H7 (cell line): ENCODE results near the gene TTC1. TPM values are rescaled to one million over a fixed set of nuclear protein-coding genes. Genes with fewer than 3 reads are reported as not detected.
A peak's percentile ranks its signal among the peaks of the same experiment; 100 is the strongest.
"Not testable (repeated sequence)": the region's sequence is repeated elsewhere in the genome, so short reads cannot be mapped to it uniquely, and the experiment has no call there.

Experiments used
- DNase-seq: peaks from one replicate; pipeline ENCODE4 v3.0.0; 2012
- H3K27me3 ChIP-seq: 2 replicates; pipeline ENCODE4 v1.6.0; 2011; ENCODE audit warnings: mild to moderate bottlenecking, low read length; ENCODE audit not compliant: control insufficient read depth, insufficient read depth
- H3K36me3 ChIP-seq: replicated peaks from 2 replicates; pipeline ENCODE4 v1.5.1; 2011; ENCODE audit warnings: low read length; ENCODE audit not compliant: control insufficient read depth, insufficient read depth
- H3K4me3 ChIP-seq: 2 replicates; pipeline ENCODE4 v1.5.1; 2011; ENCODE audit warnings: low read depth, mild to moderate bottlenecking, control low read depth, low read length, moderate library complexity; ENCODE audit not compliant: insufficient read depth
- total RNA-seq: library from RNA; depleted of rRNA; stranded (reverse); fragments of >200 nt; shearing (Covaris generic); gene quantifications from 2 replicates; pipeline ENCODE4 v1.2.3, GENCODE V29; 2014

TTC1 gene
- total RNA-seq, 1 experiment from 2014 or later = 57.4 TPM

DNA sequence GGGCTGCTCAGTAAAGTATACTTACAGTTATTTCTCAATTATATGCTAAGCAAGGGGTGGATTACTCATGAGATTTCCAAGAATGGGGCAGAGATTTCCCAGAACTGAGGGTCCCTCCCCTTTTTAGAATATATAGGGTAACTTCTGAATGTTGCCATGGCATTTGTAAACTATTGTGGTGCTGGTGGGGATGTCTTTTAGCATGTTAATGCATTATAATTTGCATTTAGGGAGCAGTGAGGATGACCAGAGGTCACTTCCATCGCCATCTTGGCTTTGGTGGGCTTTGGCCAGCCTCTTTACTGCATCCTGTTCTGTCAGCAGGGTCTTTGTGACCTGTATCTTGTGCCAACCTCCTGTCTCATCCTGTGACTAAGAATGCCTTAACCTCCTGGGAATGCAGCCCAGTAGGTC lies 35.5 kb downstream of the TTC1 start:
- no peak for DNase-seq
- H3K36me3 ChIP-seq = peaks cover 2% of the 10 kb centered on the region
- no peak overlapping the region for H3K4me3 ChIP-seq
- H3K27me3 ChIP-seq = no peaks in the 10 kb centered on the region

- no peak for DNase-seq
- H3K4me3 ChIP-seq = no peak overlapping the region
- H3K36me3 ChIP-seq = peaks cover 3% of the 10 kb centered on the region
- no peaks in the 10 kb centered on the region for H3K27me3 ChIP-seq
These were observed 36.0 kb downstream of the TTC1 start for GRCh38 chr5:160044967-160045366.

DNA sequence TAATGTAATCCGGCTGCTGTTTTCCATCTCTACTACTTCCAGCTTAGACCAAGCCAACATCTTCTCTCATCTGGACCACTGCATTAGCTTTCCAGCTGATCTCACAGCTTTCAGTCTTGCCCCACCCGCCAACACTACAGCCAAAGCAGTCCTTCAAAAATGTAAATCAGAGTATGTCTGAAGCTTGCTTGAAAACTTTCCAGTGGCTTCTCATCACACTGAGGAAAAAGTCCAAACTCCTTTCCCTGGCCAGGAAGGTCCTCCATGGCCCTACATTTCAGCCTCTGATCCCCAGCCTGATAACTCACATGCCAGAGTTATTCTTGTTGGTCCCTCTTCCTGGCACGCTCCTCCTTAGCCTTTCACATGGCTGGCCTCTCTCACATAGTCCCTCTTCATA lies 38.5 kb downstream of the TTC1 start:
- no peak for DNase-seq
- Histone ChIP-seq H3K27me3 (no peaks in the 10 kb centered on the region), H3K4me3 (no peak overlapping the region), H3K36me3 (peaks cover 2% of the 10 kb centered on the region; the same call in 1 of the 2 replicates)

DNA sequence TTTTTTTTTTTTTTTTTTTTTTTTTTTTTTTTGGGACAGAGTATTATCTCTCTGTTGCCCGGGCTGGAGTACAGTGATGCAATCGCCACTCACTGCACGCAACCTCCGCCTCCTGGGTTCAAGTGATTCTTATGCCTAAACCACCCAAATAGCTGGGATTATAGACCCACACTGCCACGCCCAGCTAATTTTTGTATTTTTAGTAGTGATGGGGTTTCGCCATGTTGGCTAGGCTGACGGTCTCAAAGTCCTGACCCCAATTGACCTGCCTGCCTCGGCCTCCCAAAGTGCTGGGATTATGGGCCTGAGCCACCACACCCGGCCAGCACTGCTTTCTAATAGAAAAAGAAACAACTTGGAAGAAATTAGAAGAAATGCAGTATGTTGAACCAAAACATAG lies 39.2 kb downstream of the TTC1 start:
- no peak overlapping the region for H3K4me3 ChIP-seq
- no peak for DNase-seq
- H3K27me3 ChIP-seq = no peaks in the 10 kb centered on the region
- peaks cover 2% of the 10 kb centered on the region; the same call in 1 of the 2 replicates for H3K36me3 ChIP-seq

- peaks cover 3% of the 10 kb centered on the region for H3K36me3 ChIP-seq
- H3K4me3 ChIP-seq = no peak overlapping the region
- DNase-seq = no peak
- no peaks in the 10 kb centered on the region for H3K27me3 ChIP-seq
These were observed 40.2 kb downstream of the TTC1 start for GRCh38 chr5:160049099-160049498.

GRCh38 chr5:160054047-160054446 lies 45.1 kb downstream of the TTC1 start:
- H3K36me3 ChIP-seq = peaks cover 10% of the 10 kb centered on the region
- H3K4me3 ChIP-seq = no peak overlapping the region
- DNase-seq = no peak

GRCh38 chr5:160054831-160055230 lies 45.9 kb downstream of the TTC1 start:
- Histone ChIP-seq H3K27me3 (no peaks in the 10 kb centered on the region), H3K36me3 (peaks cover 10% of the 10 kb centered on the region), H3K4me3 (no peak overlapping the region)
- DNase-seq = no peak

More at GRCh38 chr5:160054047-160054446, 45.1 kb downstream of the TTC1 start:
- no peaks in the 10 kb centered on the region for H3K27me3 ChIP-seq

DNA sequence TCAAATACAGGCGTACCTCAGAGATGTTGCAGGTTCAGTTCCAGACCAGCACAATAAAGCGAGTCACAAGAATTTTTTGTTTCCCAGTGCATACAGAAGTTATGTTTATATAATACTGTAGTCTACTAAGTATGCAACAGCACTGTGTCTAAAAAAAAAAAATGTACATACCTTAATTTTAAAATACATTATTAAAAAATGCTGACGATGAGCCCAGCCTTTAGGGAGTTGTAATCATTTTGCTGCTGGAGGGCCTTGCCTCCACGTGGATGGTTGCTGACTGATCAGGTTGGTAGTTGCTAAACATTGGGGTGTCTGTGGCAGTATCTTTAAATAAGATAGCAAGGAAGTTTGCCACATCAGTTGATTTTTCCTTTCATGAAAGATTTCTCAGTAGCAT lies 48.3 kb downstream of the TTC1 start:
- Histone ChIP-seq H3K36me3 (peaks cover 16% of the 10 kb centered on the region), H3K4me3 (no peak overlapping the region), H3K27me3 (no peaks in the 10 kb centered on the region)
- DNase-seq = no peak

GRCh38 chr5:160060001-160060400 lies 51.1 kb downstream of the TTC1 start:
- Histone ChIP-seq H3K27me3 (no peaks in the 10 kb centered on the region), H3K36me3 (peaks cover 14% of the 10 kb centered on the region), H3K4me3 (no peak overlapping the region)
- DNase-seq = no peak

- Histone ChIP-seq H3K4me3 (no peak overlapping the region), H3K36me3 (peaks cover 12% of the 10 kb centered on the region), H3K27me3 (no peaks in the 10 kb centered on the region)
- DNase-seq = peak; percentile 60
These were observed 52.8 kb downstream of the TTC1 start for GRCh38 chr5:160061770-160062169.

DNA sequence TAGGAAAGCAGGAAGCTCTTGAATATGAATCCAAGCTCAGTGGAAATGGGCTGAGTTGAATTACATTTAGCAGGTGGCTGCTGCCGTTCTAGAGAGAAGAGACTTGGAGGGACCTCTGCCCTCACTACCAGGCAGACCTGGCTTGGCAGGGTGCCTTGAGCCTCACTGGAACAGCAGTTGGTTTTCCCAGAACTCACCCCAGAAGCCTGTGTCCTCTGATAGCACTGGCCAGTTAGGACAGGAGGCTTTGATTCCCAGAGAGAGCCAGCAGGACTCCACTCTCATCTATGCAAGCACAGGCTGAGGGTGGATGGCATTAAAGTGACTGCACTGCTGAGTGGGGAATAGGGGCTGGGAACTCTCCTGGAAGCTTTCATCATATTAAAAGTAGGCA lies 55.5 kb downstream of the TTC1 start:
- H3K27me3 ChIP-seq = no peaks in the 10 kb centered on the region
- peaks cover 12% of the 10 kb centered on the region for H3K36me3 ChIP-seq
- DNase-seq = no peak
- no peak overlapping the region for H3K4me3 ChIP-seq

GRCh38 chr5:160064995-160065614 lies 56.2 kb downstream of the TTC1 start:
- Histone ChIP-seq H3K4me3 (no peak overlapping the region), H3K27me3 (no peaks in the 10 kb centered on the region), H3K36me3 (peaks cover 10% of the 10 kb centered on the region)
- DNase-seq = no peak

- H3K4me3 ChIP-seq, DNase-seq, H3K36me3 ChIP-seq, H3K27me3 ChIP-seq: not testable (repeated sequence)
These were observed 60.2 kb downstream of the TTC1 start for GRCh38 chr5:160069120-160069519.

DNA sequence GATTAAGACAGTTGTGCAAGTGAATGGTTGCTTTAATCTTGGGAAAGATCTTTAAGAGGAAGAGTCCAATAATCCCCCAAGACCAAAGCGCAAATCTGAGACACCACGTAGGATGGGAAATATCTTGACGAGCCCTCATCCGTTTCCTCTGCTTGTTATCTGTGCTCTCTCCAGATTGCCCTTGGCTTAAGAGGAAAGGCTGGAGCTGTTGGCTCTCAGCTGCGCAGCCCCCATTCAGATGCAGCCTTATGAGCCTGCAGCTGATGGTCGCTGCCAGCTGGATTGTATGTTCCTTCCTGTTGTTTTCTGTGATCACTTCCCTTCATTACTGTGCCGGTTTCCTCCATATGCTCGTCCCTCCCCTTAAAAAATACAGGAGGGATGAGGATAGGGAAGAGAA lies 62.6 kb downstream of the TTC1 start:
- DNase-seq = no peak

GRCh38 chr5:160071916-160072315 lies 63.0 kb downstream of the TTC1 start:
- Histone ChIP-seq H3K4me3 (no peak overlapping the region), H3K36me3 (peaks cover 3% of the 10 kb centered on the region; the same call in 1 of the 2 replicates), H3K27me3 (no peaks in the 10 kb centered on the region)
- DNase-seq = no peak

More for the DNA sequence above, 62.6 kb downstream of the TTC1 start:
- Histone ChIP-seq H3K36me3 (peaks cover 3% of the 10 kb centered on the region; the same call in 1 of the 2 replicates), H3K4me3 (no peak overlapping the region), H3K27me3 (no peaks in the 10 kb centered on the region)

DNA sequence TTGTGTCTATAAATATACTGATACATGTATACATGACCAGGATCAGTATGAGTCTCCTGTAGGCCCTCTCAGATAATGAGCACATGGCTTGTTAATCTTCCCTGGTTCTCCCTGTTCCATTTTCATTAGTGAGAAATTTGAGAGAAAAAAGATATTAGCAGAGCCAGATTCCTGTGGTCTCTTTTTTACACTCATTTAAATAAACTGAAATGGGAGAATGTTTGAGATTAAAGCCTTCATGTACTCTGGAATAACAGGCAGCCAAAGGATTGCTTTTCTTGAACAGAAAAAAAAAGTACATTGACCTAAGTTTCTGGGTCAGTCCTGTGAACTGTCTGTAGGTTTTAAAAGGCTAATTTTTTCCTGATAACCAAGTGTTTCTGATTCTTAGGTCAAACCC lies 66.1 kb downstream of the TTC1 start:
- no peak for DNase-seq
- Histone ChIP-seq H3K36me3 (peaks cover 7% of the 10 kb centered on the region), H3K27me3 (no peaks in the 10 kb centered on the region), H3K4me3 (no peak overlapping the region)
